HG03354 (cell line): Measurements from ENCODE around the gene NPBWR2.

Experiments
- ATAC-seq: cut with Tn5 transposase; IDR thresholded peaks from one replicate; pipeline ENCODE4 v1.9.1; 2021; ENCODE audit warnings: mild to moderate bottlenecking; ENCODE audit not compliant: unreplicated experiment, poor library complexity, severe bottlenecking

NPBWR2 gene

GRCh38 chr20:64106981-64107735 lies at the start of gene NPBWR2:
Gene NPBWR2 (minus strand): TSS chr20:64107565. CDS start chr20:64106831, 734 bp downstream.
- no peak for ATAC-seq

GRCh38 chr20:64156136-64156885 lies 48.9 kb upstream of the NPBWR2 start:
- ATAC-seq = no peak

- no peak for ATAC-seq
These were observed 48.1 kb upstream of the NPBWR2 start for GRCh38 chr20:64155258-64156135.

- no peak for ATAC-seq
These were observed 47.4 kb upstream of the NPBWR2 start for GRCh38 chr20:64154590-64155257.

- no peak for ATAC-seq
These were observed 46.7 kb upstream of the NPBWR2 start for GRCh38 chr20:64153861-64154589.

GRCh38 chr20:64153410-64153809 lies 46.0 kb upstream of the NPBWR2 start:
- no peak for ATAC-seq

GRCh38 chr20:64152906-64153305 lies 45.5 kb upstream of the NPBWR2 start:
- no peak for ATAC-seq

GRCh38 chr20:64151633-64152530 lies 44.5 kb upstream of the NPBWR2 start:
- no peak for ATAC-seq

- no peak for ATAC-seq
These were observed 43.6 kb upstream of the NPBWR2 start for GRCh38 chr20:64150756-64151632.

- ATAC-seq = no peak
These were observed 42.6 kb upstream of the NPBWR2 start for GRCh38 chr20:64149809-64150560.

GRCh38 chr20:64149141-64149540 lies 41.8 kb upstream of the NPBWR2 start:
- no peak for ATAC-seq

- ATAC-seq = no peak
These were observed 41.2 kb upstream of the NPBWR2 start for GRCh38 chr20:64148581-64148980.

GRCh38 chr20:64146936-64147477 lies 39.6 kb upstream of the NPBWR2 start:
- no peak for ATAC-seq

- ATAC-seq = no peak
These were observed 39.1 kb upstream of the NPBWR2 start for GRCh38 chr20:64146301-64146935.

- ATAC-seq = no peak
These were observed 38.3 kb upstream of the NPBWR2 start for GRCh38 chr20:64145458-64146300.
